Stimulated activated CD8-positive, alpha-beta memory T cell treated with anti-CD3 and anti-CD28 coated beads, Interleukin-15, amount 100 ng/mL, for 48 hours (primary cell): ENCODE results near the gene ARHGAP26.
A peak's percentile ranks its signal among the peaks of the same experiment; 100 is the strongest.

Experiments
- DNase-seq, 2 donors: peaks; one replicate each; pipeline ENCODE4 v3.0.0-alpha.2; 2020; ENCODE audit warnings: low read depth in 2 of 2

ARHGAP26 gene

GRCh38 chr5:143041972-143042770, 272.0 kb downstream of the ARHGAP26 start:
- no peak for DNase-seq

GRCh38 chr5:143044265-143044664, 274.1 kb downstream of the ARHGAP26 start:
- DNase-seq = no peak

DNA sequence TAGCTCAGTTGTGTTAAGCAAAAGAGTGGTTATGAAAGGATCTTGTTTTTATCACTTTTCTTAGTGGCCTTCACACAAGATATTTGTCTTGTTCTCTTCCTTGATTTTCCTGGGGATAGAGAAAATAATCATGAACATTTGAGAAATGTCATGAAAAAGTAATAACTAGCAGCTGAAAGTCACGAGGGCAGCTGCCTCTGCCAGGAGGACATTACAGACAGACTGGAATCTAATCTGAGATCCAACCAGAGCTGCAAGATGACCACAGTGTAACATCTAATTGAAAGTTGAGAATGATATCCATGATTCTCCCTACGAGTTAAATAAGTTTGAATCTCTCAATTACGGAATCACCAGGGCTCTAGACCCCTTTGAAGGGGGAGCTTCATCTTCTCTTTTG, 274.9 kb downstream of the ARHGAP26 start:
- DNase-seq = no peak

- DNase-seq = no peak
Measured at GRCh38 chr5:143046314-143046713, 276.1 kb downstream of the ARHGAP26 start.

DNA sequence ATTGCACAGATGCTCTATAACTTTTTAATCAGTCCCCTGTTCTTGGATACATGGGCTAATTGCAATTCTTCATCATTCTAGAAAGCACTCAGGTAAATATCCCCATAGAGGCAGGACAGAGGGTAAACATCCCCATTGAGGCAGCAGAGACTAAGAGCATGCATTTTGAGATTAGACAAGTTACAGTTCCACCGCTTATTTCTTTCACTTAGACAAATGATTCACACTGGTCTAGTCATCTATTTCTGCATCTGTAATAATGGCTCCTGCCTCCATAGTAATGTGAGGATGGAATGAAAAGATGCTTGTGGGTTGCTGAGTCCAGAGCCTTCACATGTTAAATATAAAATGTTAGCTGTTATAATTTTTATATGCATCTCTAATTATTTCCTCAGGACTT, 276.9 kb downstream of the ARHGAP26 start:
- DNase-seq = no peak

DNA sequence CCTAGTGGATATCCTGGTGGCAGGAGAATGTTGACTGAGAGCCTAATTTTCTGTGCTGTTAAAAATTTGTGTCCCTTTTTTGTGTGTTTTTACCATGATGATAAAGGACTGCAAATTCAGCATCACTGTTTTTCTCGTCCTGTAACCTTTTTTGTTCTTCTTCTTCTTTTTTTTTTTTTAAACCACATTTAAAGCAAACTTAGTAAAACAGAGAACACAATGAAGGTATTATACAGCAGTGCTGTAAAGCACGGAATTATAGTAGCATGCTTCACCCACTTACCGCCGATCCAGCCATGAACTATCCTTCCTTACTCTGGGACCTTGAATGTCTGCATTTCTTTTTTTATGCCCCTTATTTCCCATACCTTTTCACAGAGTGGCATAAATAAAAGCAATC, 280.0 kb downstream of the ARHGAP26 start:
- DNase-seq = no peak

DNA sequence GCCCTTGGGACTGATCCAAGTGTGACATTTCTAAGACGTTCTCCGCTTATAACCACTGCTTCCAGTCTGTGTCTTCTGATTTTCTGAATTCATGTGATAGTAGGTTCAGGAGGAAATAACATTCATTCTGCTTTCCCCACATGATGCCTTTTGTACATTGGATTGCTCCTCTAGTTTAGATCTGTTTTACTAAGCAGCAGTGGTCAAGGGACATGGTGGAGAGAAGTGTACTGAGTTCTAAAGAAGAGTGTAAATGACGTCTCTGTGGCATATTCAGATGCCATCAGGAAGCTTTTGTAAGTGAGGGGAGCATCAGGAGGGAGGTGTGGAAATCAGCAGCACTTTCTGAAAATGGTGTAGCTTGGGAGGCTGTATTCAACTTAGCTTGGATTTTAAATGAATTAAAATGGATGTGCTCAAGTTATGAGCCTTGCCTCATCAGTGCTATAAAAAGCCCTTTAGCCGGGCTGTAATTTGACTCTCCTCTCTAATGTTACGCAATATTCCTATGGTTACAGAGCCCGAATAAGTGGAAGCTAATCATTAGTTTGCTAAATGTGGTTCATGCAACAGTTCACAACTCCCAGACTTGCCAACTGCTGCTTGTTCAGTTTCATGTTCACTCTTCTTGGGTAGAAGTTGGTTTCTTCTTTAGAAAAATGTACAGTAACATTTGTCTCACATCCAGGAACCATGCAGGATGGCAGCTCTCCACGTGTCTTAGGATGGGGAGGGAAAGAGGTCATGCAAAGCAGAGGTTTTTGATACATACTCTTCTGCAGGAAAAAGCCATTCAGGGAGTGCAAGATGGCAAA, 281.3 kb downstream of the ARHGAP26 start:
- DNase-seq = no peak

DNA sequence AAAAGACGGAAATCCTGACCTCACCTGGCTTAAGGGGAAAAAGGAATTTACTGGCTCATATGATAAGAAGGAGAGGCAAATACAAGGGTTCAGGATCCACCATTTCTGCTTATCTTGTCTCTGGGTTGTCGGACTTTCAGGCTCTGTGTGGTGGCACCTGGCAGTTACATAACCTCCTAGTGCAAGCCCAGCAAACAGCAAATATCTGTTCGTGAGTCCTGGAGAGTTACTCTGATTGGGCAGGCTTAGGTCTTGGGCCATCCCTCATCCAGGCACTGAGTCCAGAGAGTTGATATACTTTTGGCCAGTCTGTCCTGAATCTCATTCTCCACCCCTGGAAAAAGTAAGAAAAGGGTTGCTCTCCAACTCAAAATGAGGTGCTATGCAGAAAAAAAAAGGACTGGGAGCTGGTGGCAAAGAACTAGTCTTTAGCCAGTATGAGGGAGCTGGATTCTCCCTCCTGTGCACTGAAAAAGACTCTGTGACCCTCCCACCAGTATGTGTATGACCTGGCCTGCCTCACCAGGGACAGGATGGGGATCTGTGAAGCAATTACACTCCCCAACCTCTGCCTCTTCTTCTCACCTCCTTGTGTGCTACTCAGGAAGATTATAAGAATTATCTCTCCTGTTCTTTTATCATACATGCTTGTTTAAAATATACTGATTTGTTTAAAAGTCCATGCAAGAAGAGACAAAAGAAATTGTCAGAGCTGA, 282.9 kb downstream of the ARHGAP26 start:
- DNase-seq = no peak

DNA sequence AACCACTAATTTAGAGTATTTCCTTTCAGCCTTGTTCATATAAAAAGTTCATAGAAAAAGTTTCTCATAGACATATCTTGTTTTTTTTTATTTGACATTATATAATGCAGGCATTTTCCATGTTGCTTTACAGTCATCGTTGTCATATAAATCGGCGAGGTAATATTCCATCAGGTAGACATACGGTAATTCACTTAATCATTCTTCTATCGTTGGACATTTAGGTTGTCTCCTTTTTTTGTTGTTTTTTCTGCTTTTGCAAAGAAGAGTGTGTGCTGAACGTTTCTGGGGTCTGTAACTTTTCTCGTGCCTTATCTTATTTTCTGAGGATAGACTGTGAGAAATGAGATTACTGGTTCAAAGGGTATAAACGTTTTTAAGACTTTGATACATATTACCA, 283.6 kb downstream of the ARHGAP26 start:
- no peak for DNase-seq

- DNase-seq = peak; percentile 25 to 43
Measured at GRCh38 chr5:143054480-143054941, 284.3 kb downstream of the ARHGAP26 start.

DNA sequence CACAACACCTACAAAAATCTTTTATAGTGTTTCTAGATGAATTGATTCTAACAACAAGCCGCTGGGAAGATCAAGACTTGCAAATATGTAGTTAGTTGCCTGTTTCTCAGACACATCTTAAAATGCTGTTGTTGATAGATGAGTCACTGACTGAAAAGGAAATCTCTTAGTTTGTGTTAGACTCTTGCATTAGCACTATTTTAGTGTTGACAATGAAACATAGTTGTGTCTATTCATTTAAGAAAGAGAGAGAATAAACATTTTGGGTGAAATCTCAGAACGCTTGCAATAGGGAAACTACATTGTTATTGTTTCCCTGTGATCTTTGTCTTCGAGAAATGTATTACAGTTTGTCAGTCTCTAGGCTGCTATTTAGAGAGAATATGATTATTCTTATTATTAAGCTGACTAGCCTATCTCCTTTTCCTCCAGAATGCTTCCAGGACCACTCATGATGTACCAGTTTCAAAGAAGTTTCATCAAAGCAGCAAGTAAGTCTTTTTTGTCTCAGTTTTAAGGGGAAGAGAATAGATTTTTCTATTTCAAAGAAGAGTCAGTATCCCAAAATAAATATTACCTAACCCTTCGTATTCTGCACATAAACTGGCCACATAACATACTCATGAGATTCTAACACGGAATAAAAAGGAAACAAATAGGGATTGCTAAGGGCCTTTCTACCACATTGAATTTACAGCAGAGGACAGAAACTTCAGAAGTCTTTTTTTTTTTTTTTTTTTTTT, 285.6 kb downstream of the ARHGAP26 start:
- no peak for DNase-seq

DNA sequence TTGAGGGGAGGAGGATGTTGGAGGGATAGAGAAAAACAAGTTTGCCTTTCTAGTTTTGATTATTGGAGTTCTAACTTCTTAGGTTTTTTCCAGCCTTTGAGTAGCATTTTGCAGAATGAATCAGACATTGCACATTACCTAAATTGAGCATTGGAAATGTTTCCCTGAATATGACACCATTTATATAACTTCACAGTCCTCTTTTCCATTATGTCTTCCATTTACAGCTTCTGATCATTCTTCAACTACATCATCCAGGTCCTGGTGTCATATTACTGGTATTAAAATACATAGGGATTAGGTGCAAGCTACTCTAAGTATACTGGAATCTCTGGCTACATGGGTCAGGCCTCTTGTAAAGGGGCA, 286.1 kb downstream of the ARHGAP26 start:
- no peak for DNase-seq

GRCh38 chr5:143056792-143057579, 286.8 kb downstream of the ARHGAP26 start:
- no peak for DNase-seq

GRCh38 chr5:143057580-143057999, 287.4 kb downstream of the ARHGAP26 start:
- DNase-seq = no peak

DNA sequence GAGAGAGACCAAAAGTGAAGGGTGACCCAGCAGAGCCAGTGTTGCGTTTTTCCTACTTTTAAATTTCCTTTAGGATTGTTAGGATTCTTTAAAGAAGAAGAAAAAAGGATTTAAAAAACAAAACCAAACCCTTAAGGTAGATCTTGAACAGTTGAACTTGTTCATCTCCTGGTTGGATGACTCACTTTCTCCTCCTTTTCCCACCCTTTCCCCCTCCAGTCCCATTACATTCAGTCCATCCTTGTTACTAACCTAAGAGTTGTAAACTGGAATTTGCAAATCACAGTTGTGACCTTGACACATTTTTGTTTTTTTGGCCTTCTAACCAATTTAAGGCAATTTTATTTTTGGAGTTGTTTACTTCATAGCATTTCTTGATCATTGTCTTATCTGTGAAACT, 289.2 kb downstream of the ARHGAP26 start:
- DNase-seq = no peak

DNA sequence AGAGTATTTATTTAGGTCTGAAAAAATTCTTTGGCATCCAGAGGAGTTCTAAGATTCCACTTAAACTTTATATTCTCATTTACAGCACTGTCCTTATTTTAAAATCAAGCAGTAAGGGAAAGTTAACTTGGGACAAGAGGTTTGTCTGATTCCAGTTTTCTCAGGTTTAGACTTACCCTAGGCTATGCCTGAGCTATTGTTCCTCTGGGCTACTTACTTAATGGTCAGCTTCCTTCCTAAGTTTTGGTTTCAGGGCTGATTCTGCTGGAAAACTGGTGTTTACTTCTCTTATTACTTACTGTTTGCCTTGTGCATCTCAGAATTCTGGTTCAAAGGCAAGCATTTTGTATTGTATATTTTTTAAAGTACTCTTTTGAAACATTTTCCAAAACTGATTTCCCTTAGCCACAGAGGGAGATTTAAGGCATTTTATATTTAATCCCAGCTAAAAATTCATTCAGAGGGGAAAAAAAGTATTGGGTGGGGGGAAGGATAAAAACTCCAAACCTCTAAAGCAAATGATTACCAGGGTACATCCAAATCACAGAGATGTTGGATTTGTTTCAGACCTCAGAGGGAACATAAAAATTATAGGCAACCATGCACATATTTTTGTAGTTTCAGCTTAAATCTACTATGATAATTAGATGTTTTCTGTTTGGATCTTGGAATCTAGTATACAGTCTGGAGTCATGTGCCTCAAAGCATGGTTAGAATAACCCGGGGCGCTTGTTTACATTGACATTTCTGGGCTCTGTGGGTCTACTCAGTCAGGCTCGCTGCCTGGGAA, 290.0 kb downstream of the ARHGAP26 start:
- DNase-seq = no peak

GRCh38 chr5:143061161-143061945, 291.2 kb downstream of the ARHGAP26 start:
- DNase-seq = no peak

- DNase-seq = no peak
Measured at GRCh38 chr5:143062379-143062778, 292.2 kb downstream of the ARHGAP26 start.
